VCaP (cell line): ENCODE measurements around the gene CHRM2.

Experiments used
- H3K27ac ChIP-seq: fragments of 450-650 bp; 2 replicates; pipeline ENCODE4 v1.5.1; 2017
- TF ChIP-seq, protein P1 (sequence below): fragments of 450-650 bp; conservative IDR thresholded peaks from 2 replicates; pipeline ENCODE4 v1.5.1; 2017; ENCODE audit warnings: mild to moderate bottlenecking, moderate library complexity

Gene CHRM2

DNA sequence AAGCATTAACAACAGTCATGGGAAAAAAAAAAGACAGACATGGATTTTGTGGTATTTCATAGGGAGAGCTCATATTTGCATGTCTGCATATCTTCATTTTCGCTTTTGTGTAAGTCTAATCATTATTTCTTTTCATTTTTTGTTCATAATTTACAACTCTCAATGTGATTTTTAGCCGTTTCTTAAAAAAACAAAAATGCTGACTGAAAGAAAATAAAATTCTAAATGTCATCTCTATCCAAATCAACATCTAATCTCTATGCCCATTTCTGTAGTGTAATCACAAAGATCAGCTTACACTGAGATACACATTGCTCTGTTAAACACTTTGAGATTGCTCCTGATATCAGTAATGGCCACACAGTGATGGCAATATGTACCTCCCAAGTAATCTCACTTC, 29.2 kb downstream of the CHRM2 start:
- H3K27ac ChIP-seq = peak overlapping the region; percentile 61
- TF ChIP-seq, protein P1, sequence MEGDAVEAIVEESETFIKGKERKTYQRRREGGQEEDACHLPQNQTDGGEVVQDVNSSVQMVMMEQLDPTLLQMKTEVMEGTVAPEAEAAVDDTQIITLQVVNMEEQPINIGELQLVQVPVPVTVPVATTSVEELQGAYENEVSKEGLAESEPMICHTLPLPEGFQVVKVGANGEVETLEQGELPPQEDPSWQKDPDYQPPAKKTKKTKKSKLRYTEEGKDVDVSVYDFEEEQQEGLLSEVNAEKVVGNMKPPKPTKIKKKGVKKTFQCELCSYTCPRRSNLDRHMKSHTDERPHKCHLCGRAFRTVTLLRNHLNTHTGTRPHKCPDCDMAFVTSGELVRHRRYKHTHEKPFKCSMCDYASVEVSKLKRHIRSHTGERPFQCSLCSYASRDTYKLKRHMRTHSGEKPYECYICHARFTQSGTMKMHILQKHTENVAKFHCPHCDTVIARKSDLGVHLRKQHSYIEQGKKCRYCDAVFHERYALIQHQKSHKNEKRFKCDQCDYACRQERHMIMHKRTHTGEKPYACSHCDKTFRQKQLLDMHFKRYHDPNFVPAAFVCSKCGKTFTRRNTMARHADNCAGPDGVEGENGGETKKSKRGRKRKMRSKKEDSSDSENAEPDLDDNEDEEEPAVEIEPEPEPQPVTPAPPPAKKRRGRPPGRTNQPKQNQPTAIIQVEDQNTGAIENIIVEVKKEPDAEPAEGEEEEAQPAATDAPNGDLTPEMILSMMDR = no peak

DNA sequence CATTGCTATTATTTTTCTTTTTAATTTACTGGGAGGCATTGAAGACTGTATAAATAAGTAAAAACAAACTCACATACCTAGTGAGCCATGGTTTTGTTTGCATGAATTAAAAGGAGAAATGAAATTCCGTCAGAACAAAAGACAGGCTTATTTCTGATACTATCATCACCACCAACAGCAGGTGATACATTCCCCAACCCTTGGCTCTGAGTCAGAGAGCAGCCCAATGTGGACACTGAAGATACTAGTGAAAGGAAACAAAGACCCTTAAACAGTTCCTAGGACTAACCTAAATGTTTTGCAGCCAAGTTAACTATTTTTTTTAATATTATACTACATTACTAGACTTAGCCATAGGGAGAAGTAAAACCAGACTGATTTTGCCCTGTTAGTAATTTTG, 31.6 kb downstream of the CHRM2 start:
- TF ChIP-seq, protein P1 = no peak
- peak overlapping the region; percentile 61 for H3K27ac ChIP-seq

DNA sequence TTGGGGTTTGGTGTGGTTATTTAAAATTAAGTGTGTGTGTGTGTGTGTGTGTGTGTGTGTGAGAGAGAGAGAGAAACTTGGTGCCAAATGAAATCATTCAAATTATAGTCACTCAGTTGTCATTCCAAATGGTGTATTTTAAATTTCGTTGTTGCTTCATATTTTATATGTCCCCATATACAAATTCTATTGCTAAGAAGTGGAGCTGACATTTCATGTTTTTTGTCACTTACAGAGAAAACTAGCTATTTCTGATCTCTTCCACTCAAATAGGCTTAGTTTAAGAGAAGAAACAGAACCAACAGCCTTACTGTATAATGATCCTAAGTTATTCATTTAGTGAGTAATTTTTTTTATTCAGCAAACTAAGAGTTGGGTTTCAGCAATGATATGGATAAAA, 42.3 kb downstream of the CHRM2 start:
- H3K27ac ChIP-seq = no peak overlapping the region
- TF ChIP-seq, protein P1 = no peak

DNA sequence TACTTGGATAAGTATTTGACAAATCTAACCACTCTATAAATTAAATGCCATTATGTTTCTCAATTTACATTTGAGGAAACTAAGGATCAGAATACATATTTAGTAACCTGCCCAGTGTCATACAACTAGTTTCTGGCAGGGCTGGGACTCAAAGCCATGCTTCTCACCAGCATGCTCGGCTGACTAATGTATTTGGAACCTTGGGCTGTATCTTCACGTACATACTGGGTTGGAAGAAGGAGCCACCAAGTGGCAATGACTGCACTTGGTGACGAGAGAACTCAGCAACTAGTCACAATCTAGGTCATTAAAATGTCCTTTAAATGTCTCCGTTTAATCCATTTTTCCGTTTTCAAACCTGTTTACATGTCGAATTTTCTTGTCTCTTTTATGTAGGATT, 42.9 kb downstream of the CHRM2 start:
- H3K27ac ChIP-seq = no peak overlapping the region
- TF ChIP-seq, protein P1 = peak; percentile 58

DNA sequence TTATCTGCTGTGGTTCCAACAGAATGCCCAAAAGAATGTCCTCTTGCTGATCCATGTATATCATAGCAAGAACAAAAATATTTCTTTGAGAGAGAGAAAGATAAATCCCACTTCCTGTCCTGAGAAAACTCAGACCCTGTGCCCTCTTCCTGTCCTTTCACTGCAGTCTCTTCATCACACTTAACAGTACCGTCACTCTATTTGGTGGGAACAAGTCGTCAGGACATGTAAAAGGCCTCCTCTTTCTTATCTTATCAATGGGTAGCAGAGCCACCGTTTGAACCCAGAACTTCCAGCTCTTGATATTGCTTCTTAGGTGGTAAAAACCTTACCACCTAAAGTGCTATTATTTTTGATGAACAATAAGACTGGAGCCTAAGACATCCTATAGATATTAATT, 43.9 kb downstream of the CHRM2 start:
- H3K27ac ChIP-seq = no peak overlapping the region
- TF ChIP-seq, protein P1 = no peak

DNA sequence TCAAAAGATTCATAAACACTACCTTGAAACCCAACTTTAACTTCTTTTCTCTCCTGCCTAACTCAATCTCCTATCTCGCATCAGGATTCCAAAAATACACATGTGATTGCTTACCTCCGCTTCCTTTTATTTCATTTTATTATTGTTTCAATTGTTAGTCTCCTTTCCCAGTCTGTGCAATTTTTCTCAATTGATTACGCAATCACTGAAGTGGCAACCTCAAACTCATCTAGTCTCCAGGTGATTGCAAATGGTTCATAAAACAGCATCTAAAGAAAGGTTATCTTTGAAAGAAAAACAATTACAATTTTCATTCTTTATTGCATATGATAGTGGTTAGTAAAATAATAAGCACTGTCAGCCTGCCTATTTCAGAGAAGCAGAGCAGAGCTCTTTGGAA, 45.6 kb downstream of the CHRM2 start:
- TF ChIP-seq, protein P1 = no peak
- no peak overlapping the region for H3K27ac ChIP-seq

DNA sequence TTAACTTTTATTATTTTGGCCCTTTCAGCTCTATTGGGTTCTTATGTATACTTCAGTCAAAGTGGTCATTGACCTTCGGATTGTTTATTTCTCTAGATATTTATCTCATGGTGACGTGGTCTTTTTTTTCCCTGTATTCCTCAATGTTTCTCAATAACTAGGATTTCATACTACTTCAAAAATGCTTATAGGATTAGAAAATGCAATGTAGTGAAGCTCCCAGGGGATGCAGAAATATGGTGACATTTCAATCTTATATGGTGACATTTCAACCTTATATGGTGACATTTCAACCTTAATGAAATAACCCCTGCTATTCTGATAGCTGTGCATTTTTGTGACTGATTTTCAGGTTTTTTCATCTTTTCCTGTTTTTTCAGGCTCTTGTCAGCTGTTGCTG, 51.4 kb downstream of the CHRM2 start:
- no peak overlapping the region for H3K27ac ChIP-seq
- TF ChIP-seq, protein P1 = no peak
